Prostate gland (tissue), 2 donors: Measurements from ENCODE around the gene CCDC68. TPM values are rescaled to one million over a fixed set of nuclear protein-coding genes. Genes with fewer than 3 reads are reported as not detected.

Experiments
- DNase-seq: peaks from one replicate; pipeline ENCODE4 v3.0.0-alpha.2; 2019; ENCODE audit warnings: low spot score
- H3K27ac ChIP-seq, 2 donors: fragments of 200-600 bp; sonication (generic); 2 replicates each; pipeline ENCODE4 v1.5.1; 2017 to 2019
- H3K27me3 ChIP-seq: fragments of 200-600 bp; sonication (generic); replicated peaks from 2 replicates; pipeline ENCODE4 v1.5.1; 2019; ENCODE audit not compliant: insufficient read depth
- H3K36me3 ChIP-seq, 2 donors: fragments of 200-600 bp; sonication (generic); 1 replicate in 1 of 2; 2 replicates in 1 of 2; pipeline versions ENCODE4 v1.5.1 to v1.8.1; 2017 to 2019
- H3K4me1 ChIP-seq: fragments of 200-600 bp; sonication (generic); replicated peaks from 2 replicates; pipeline ENCODE4 v1.5.1; 2019
- H3K4me3 ChIP-seq, 2 donors: fragments of 200-600 bp; sonication (generic); 2 replicates each; pipeline ENCODE4 v1.5.1; 2017 to 2019
- H3K9me3 ChIP-seq: fragments of 200-600 bp; sonication (generic); 2 replicates; pipeline ENCODE4 v1.5.1; 2017
- POLR2A ChIP-seq: fragments of 450-650 bp; IDR thresholded peaks from one replicate; pipeline ENCODE4 v1.6.1; 2016; ENCODE audit warnings: antibody characterized with exemption, mild to moderate bottlenecking
- POLR2AphosphoS5 ChIP-seq: sonication (generic); formaldehyde crosslinking; IDR thresholded peaks from one replicate; pipeline ENCODE4 v1.6.1; 2017; ENCODE audit warnings: antibody characterized with exemption
- WGBS: methylation state at CpG from one replicate; pipeline ENCODE4 v1.1.5; 2018; 5-methylcytosine and 5-hydroxymethylcytosine counted together
- intact Hi-C: fragments of 100-400 bp; cut with DNase I; formaldehyde crosslinking; loops from one replicate; pipeline ENCODE4 v1.14.2; 2022
- total RNA-seq, 2 donors: library from RNA; depleted of rRNA; stranded (reverse); fragments of >200 nt; gene quantifications; one replicate each; pipeline ENCODE4 v1.1.0, GENCODE V29; 2016
- TF ChIP-seq, protein P1 (sequence below), 4 experiments: fragments of 200-600 bp in 2 of 4; fragments of 450-650 bp in 2 of 4; sonication (generic) in 2 of 4; IDR thresholded peaks; 1 replicate in 3 of 4; 2 replicates in 1 of 4; pipeline ENCODE4 v1.5.1; 2016 to 2019; ENCODE audit warnings: antibody characterized with exemption in 4 of 4, mild to moderate bottlenecking in 2 of 4, moderate library complexity in 2 of 4

CCDC68 gene
- total RNA-seq, 2 donors from 2014 or later = 7.9 to 20.8 TPM

DNA sequence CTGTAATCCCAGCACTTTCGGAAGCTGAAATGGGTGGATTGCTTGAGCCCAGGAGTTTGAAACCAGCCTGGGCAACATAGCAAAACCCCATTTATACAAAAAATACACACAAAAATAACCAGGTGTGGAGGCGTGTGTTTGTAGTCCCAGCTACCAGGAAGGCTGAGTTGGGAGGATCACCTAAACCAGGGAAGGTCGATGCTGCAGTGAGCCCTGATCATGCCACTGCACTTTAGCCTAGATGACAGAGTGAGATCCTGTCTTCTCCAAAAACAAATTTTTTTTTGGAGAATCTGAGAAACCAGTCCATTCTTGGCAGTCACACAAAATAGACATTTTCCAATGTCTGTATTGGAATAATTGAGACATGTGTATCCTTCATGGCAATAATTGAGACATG is 84.2 kb downstream of the CCDC68 start:
- DNase-seq = no peak
- Histone ChIP-seq H3K36me3 (no peaks in the 10 kb centered on the region), H3K9me3 (no peaks in the 10 kb centered on the region), H3K27ac (no peak overlapping the region), H3K4me3 (no peak overlapping the region), H3K4me1 (no peaks in the 10 kb centered on the region), H3K27me3 (no peaks in the 10 kb centered on the region)
- no peak for TF ChIP-seq POLR2A
- TF ChIP-seq, protein P1, sequence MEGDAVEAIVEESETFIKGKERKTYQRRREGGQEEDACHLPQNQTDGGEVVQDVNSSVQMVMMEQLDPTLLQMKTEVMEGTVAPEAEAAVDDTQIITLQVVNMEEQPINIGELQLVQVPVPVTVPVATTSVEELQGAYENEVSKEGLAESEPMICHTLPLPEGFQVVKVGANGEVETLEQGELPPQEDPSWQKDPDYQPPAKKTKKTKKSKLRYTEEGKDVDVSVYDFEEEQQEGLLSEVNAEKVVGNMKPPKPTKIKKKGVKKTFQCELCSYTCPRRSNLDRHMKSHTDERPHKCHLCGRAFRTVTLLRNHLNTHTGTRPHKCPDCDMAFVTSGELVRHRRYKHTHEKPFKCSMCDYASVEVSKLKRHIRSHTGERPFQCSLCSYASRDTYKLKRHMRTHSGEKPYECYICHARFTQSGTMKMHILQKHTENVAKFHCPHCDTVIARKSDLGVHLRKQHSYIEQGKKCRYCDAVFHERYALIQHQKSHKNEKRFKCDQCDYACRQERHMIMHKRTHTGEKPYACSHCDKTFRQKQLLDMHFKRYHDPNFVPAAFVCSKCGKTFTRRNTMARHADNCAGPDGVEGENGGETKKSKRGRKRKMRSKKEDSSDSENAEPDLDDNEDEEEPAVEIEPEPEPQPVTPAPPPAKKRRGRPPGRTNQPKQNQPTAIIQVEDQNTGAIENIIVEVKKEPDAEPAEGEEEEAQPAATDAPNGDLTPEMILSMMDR (IDR thresholded peaks at IDR 0.05) = no peak
- no peak for TF ChIP-seq POLR2AphosphoS5
- WGBS = 74% methylated on average over 3 of the region's 3 CpGs
- intact Hi-C loops = no loop called here

DNA sequence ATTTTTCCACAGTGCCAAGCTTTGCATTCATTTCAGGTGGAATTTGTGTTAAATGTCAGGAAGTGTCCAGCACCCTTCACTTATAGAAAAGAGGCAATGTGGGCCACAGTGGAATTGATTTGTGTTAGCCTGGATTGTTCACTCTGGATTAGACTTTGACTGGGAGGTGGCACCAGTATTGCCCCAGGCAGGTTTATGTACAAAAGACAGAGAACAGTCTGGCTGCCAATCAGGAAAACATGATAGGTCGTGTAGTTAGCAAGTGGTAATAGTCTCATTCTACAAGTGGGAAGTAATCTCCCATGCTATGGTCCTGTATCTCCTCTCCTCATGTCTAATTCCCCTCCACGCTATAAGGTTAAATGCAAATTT is 85.4 kb downstream of the CCDC68 start:
- no peaks in the 10 kb centered on the region for H3K36me3 ChIP-seq
- H3K4me1 ChIP-seq = no peaks in the 10 kb centered on the region
- WGBS = 61% methylated on average over 2 of the region's 2 CpGs
- H3K9me3 ChIP-seq = no peaks in the 10 kb centered on the region
- no peak overlapping the region for H3K27ac ChIP-seq
- TF ChIP-seq POLR2AphosphoS5 (no peak), POLR2A (no peak)
- TF ChIP-seq, protein P1 (IDR thresholded peaks at IDR 0.05) = no peak
- intact Hi-C loops = no loop called here
- no peak for DNase-seq
- H3K27me3 ChIP-seq = no peaks in the 10 kb centered on the region
- no peak overlapping the region for H3K4me3 ChIP-seq

DNA sequence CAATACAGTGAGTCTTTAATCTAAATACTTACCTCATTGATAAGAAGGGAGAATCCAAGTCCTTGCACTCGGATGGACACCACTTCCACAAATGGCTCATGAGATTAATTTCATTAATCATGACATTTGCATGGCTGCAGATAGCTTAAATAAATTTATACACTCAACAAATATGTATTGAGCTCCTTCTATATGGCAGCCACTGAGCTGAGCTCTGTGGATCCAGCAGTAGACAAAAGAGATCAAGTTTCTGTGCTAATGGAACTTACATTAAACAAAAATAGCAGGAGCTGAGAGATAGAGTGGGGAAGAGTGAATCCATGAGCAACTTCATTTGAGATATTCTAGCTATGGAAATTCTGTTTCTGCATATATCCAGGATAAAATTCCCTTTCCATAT is 86.6 kb downstream of the CCDC68 start:
- no peaks in the 10 kb centered on the region for H3K36me3 ChIP-seq
- H3K9me3 ChIP-seq = no peaks in the 10 kb centered on the region
- DNase-seq = no peak
- no peaks in the 10 kb centered on the region for H3K4me1 ChIP-seq
- 76% methylated on average over 1 of the region's 1 CpG for WGBS
- TF ChIP-seq, protein P1 (IDR thresholded peaks at IDR 0.05) = no peak
- no peak for TF ChIP-seq POLR2A
- no peak for TF ChIP-seq POLR2AphosphoS5
- H3K27me3 ChIP-seq = no peaks in the 10 kb centered on the region
- H3K4me3 ChIP-seq = no peak overlapping the region
- H3K27ac ChIP-seq = no peak overlapping the region
- intact Hi-C loops = no loop called here

DNA sequence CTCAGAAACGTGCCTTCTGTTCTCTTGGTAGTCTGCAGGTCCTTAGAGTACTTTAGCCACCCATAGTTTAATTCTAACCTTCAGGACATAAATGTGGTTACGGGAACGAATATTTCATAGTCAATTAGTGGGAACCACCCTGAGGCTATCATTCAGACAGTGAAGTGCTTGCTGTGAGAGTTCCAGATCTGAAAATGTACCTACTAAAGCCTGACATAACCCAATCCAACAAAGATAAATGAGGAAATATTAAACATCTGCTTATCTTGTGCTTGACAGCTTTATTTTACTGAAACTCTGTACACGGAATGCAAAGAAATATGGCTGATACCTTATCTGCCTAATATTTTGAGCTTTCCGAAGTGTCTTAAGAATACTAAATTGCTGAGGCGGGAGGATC is 88.0 kb downstream of the CCDC68 start:
- no peak for DNase-seq
- TF ChIP-seq POLR2A (no peak), POLR2AphosphoS5 (no peak)
- TF ChIP-seq, protein P1 (IDR thresholded peaks at IDR 0.05) = no peak

DNA sequence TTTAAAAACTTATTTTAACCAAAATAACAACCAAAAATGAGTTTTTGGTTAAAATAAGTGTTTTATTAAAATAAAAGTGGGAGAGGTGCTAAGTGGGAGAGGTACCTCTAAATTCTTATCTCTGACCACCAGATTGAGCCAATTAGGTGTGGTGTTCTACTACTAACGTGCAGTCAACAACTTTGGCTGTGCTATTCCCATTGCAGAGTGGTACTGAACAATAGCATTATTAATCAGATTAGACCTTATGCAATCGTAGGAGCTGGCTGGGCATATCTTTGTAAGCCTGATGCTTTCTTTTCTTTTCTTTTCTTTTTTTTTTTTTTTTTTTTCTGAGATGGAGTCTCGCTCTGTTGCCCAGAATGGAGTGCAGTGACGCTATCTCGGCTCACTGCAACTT is 92.1 kb downstream of the CCDC68 start:
- H3K36me3 ChIP-seq = no peaks in the 10 kb centered on the region
- no peaks in the 10 kb centered on the region for H3K9me3 ChIP-seq
- 90% methylated on average over 5 of the region's 5 CpGs for WGBS
- DNase-seq = no peak
- no peaks in the 10 kb centered on the region for H3K27me3 ChIP-seq
- no peak overlapping the region for H3K27ac ChIP-seq
- TF ChIP-seq, protein P1 (IDR thresholded peaks at IDR 0.05) = no peak
- TF ChIP-seq POLR2AphosphoS5 (no peak), POLR2A (no peak)
- H3K4me3 ChIP-seq = no peak overlapping the region
- H3K4me1 ChIP-seq = no peaks in the 10 kb centered on the region
- intact Hi-C loops = no loop called here

More for the DNA sequence above, 88.0 kb downstream of the CCDC68 start:
- Histone ChIP-seq H3K27ac (no peak overlapping the region), H3K36me3 (no peaks in the 10 kb centered on the region), H3K4me1 (no peaks in the 10 kb centered on the region), H3K9me3 (no peaks in the 10 kb centered on the region), H3K4me3 (no peak overlapping the region), H3K27me3 (no peaks in the 10 kb centered on the region)
- intact Hi-C loops = no loop called here
- WGBS = 62% methylated on average over 6 of the region's 6 CpGs
